WTC11 (cell line): Measurements from ENCODE around the gene CNTLN.

Experiments
- ATF1 ChIP-seq: sonication (generic); formaldehyde crosslinking; IDR thresholded peaks from 2 replicates; pipeline ENCODE4 v1.8.1; 2023; ENCODE audit warnings: mild to moderate bottlenecking, moderate library complexity, missing genetic modification reagents
- CTCF ChIP-seq: fragments of 200-600 bp; IDR thresholded peaks from 2 replicates; pipeline ENCODE4 v1.8.0; 2022; ENCODE audit warnings: antibody characterized with exemption
- GABPB1 ChIP-seq: sonication (generic); formaldehyde crosslinking; IDR thresholded peaks from 2 replicates; pipeline ENCODE4 v1.8.1; 2023; ENCODE audit warnings: mild to moderate bottlenecking, missing genetic modification reagents
- TF ChIP-seq, protein P1 (sequence below): sonication (generic); formaldehyde crosslinking; IDR thresholded peaks from 2 replicates; pipeline ENCODE4 v1.8.0; 2023; ENCODE audit warnings: missing genetic modification reagents
- TF ChIP-seq, protein P2 (sequence below): sonication (generic); formaldehyde crosslinking; IDR thresholded peaks from 2 replicates; pipeline ENCODE4 v1.8.0; 2023; ENCODE audit warnings: missing genetic modification reagents, mild to moderate bottlenecking, borderline replicate concordance

- TF ChIP-seq, protein P1, sequence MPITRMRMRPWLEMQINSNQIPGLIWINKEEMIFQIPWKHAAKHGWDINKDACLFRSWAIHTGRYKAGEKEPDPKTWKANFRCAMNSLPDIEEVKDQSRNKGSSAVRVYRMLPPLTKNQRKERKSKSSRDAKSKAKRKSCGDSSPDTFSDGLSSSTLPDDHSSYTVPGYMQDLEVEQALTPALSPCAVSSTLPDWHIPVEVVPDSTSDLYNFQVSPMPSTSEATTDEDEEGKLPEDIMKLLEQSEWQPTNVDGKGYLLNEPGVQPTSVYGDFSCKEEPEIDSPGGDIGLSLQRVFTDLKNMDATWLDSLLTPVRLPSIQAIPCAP (CRISPR knock-in tag): no peak
- TF ChIP-seq, protein P2, sequence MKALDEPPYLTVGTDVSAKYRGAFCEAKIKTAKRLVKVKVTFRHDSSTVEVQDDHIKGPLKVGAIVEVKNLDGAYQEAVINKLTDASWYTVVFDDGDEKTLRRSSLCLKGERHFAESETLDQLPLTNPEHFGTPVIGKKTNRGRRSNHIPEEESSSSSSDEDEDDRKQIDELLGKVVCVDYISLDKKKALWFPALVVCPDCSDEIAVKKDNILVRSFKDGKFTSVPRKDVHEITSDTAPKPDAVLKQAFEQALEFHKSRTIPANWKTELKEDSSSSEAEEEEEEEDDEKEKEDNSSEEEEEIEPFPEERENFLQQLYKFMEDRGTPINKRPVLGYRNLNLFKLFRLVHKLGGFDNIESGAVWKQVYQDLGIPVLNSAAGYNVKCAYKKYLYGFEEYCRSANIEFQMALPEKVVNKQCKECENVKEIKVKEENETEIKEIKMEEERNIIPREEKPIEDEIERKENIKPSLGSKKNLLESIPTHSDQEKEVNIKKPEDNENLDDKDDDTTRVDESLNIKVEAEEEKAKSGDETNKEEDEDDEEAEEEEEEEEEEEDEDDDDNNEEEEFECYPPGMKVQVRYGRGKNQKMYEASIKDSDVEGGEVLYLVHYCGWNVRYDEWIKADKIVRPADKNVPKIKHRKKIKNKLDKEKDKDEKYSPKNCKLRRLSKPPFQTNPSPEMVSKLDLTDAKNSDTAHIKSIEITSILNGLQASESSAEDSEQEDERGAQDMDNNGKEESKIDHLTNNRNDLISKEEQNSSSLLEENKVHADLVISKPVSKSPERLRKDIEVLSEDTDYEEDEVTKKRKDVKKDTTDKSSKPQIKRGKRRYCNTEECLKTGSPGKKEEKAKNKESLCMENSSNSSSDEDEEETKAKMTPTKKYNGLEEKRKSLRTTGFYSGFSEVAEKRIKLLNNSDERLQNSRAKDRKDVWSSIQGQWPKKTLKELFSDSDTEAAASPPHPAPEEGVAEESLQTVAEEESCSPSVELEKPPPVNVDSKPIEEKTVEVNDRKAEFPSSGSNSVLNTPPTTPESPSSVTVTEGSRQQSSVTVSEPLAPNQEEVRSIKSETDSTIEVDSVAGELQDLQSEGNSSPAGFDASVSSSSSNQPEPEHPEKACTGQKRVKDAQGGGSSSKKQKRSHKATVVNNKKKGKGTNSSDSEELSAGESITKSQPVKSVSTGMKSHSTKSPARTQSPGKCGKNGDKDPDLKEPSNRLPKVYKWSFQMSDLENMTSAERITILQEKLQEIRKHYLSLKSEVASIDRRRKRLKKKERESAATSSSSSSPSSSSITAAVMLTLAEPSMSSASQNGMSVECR (CRISPR knock-in tag): no peak
- TF ChIP-seq GABPB1 (CRISPR knock-in tag) (no peak), CTCF (no peak; the same call in 1 of the 2 replicates), ATF1 (CRISPR knock-in tag) (no peak)
Observed at GRCh38 chr9:17402309-17402708, 267.5 kb downstream of the CNTLN start.
